WTC11 (cell line): Measurements from ENCODE around the gene DUSP6. TPM values are rescaled to one million over a fixed set of nuclear protein-coding genes. Genes with fewer than 3 reads are reported as not detected.

Experiments
- ATAC-seq: fragments of 200-7000 bp; cut with Tn5 transposase; 2 replicates; pipeline ENCODE4 v1.10.0; 2021; ENCODE audit warnings: mild to moderate bottlenecking, moderate library complexity
- CTCF ChIA-PET: fragments of 300-600 bp; sonication (Branson Sonifier 250); formaldehyde crosslinking; loops from one replicate; lab custom pipeline; 2021; ENCODE audit warnings: antibody characterized with exemption; lab: Charles Lee
- POLR2A ChIA-PET: fragments of 350-600 bp; sonication (Branson Sonifier 250); formaldehyde crosslinking; loops from one replicate; lab custom pipeline; 2021; ENCODE audit warnings: antibody characterized with exemption; lab: Charles Lee
- DNase-seq: peaks from one replicate; pipeline ENCODE4 v3.0.0; 2021; ENCODE audit warnings: low spot score
- H3K27ac Mint-ChIP-seq: 2 replicates; pipeline ENCODE4 v1.8.0; 2021; ENCODE audit warnings: mixed read lengths
- H3K27me3 Mint-ChIP-seq: 2 replicates; pipeline ENCODE4 v1.8.0; 2021; ENCODE audit warnings: low read depth, mild to moderate bottlenecking, moderate library complexity, mixed read lengths
- H3K36me3 Mint-ChIP-seq: 2 replicates; pipeline ENCODE4 v1.8.0; 2021; ENCODE audit warnings: mixed read lengths
- H3K4me1 Mint-ChIP-seq: 2 replicates; pipeline ENCODE4 v1.8.0; 2022; ENCODE audit warnings: mixed read lengths
- H3K4me3 Mint-ChIP-seq: 2 replicates; pipeline ENCODE4 v1.8.0; 2021; ENCODE audit warnings: mild to moderate bottlenecking, moderate library complexity, mixed read lengths
- H3K9me3 Mint-ChIP-seq: 2 replicates; pipeline ENCODE4 v1.8.0; 2021; ENCODE audit warnings: mixed read lengths
- EMX1 ChIP-seq: fragments of 250-450 bp; sonication (Bioruptor Pico); IDR thresholded peaks from 2 replicates; pipeline ENCODE4 v1.8.0; 2021; ENCODE audit warnings: mild to moderate bottlenecking
- ETV6 ChIP-seq: sonication (generic); formaldehyde crosslinking; IDR thresholded peaks from 2 replicates; pipeline ENCODE4 v1.8.1; 2022; ENCODE audit warnings: mild to moderate bottlenecking, missing genetic modification reagents
- HMGA2 ChIP-seq: fragments of 250-450 bp; sonication (Bioruptor Pico); IDR thresholded peaks from 2 replicates; pipeline ENCODE4 v1.4.0; 2021; ENCODE audit warnings: mild to moderate bottlenecking, moderate library complexity
- NFATC4 ChIP-seq: fragments of 250-450 bp; sonication (Bioruptor Pico); IDR thresholded peaks from 2 replicates; pipeline ENCODE4 v1.9.0; 2021; ENCODE audit warnings: mild to moderate bottlenecking
- NFE2L1 ChIP-seq: sonication (generic); formaldehyde crosslinking; IDR thresholded peaks from 2 replicates; pipeline ENCODE4 v1.8.1; 2023; ENCODE audit warnings: missing genetic modification reagents
- ZNF219 ChIP-seq: sonication (generic); formaldehyde crosslinking; IDR thresholded peaks from 2 replicates; pipeline ENCODE4 v1.8.0; 2023; ENCODE audit warnings: missing genetic modification reagents, mild to moderate bottlenecking, borderline replicate concordance
- ZNF416 ChIP-seq: fragments of 250-450 bp; sonication (Bioruptor Pico); IDR thresholded peaks from 2 replicates; pipeline ENCODE4 v1.9.0; 2021; ENCODE audit warnings: mild to moderate bottlenecking, inconsistent platforms
- ZNF671 ChIP-seq: fragments of 250-450 bp; sonication (Bioruptor Pico); IDR thresholded peaks from 2 replicates; pipeline ENCODE4 v1.8.0; 2021; ENCODE audit warnings: mild to moderate bottlenecking
- total RNA-seq: library from RNA; stranded (reverse); gene quantifications from 3 replicates; pipeline ENCODE4 v1.2.3, GENCODE V29; 2021
- TF ChIP-seq, protein P1 (sequence below): sonication (generic); formaldehyde crosslinking; IDR thresholded peaks from 2 replicates; pipeline ENCODE4 v1.8.0; 2022; ENCODE audit warnings: mild to moderate bottlenecking, missing genetic modification reagents
- TF ChIP-seq, protein P2 (sequence below): sonication (generic); formaldehyde crosslinking; IDR thresholded peaks from 2 replicates; pipeline ENCODE4 v1.8.0; 2022; ENCODE audit warnings: missing genetic modification reagents
- TF ChIP-seq, protein P3 (sequence below): fragments of 200-600 bp; IDR thresholded peaks from 2 replicates; pipeline ENCODE4 v1.8.0; 2022; ENCODE audit warnings: antibody characterized with exemption
- TF ChIP-seq, protein P4 (sequence below): fragments of 250-450 bp; sonication (Bioruptor Pico); IDR thresholded peaks from 2 replicates; pipeline ENCODE4 v1.8.0; 2021; ENCODE audit warnings: mild to moderate bottlenecking

The DUSP6 gene
- total RNA-seq, 1 experiment from 2014 or later, result 245 TPM

DNA sequence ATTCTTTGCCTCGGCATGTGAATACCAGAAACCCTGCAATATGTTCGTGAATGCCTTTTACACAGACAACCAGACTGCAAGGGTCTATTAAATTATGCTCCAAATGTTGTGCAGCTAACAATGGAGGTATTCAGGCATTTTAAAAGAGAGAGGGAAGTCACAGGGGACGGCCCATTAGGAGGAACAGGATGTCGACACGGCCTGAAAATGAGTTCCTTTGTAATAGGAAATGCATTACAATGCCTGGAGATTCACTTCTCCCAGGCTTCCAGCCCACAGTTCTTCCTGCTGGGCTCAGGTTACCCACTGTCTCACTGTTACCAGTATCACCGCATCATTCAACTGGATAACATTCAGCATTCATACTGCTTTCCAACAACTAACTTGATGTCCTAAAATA lies 2.5 kb downstream of the DUSP6 start (continued):
- TF ChIP-seq, protein P1, sequence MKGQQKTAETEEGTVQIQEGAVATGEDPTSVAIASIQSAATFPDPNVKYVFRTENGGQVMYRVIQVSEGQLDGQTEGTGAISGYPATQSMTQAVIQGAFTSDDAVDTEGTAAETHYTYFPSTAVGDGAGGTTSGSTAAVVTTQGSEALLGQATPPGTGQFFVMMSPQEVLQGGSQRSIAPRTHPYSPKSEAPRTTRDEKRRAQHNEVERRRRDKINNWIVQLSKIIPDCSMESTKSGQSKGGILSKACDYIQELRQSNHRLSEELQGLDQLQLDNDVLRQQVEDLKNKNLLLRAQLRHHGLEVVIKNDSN (CRISPR knock-in tag), result no peak

DNA sequence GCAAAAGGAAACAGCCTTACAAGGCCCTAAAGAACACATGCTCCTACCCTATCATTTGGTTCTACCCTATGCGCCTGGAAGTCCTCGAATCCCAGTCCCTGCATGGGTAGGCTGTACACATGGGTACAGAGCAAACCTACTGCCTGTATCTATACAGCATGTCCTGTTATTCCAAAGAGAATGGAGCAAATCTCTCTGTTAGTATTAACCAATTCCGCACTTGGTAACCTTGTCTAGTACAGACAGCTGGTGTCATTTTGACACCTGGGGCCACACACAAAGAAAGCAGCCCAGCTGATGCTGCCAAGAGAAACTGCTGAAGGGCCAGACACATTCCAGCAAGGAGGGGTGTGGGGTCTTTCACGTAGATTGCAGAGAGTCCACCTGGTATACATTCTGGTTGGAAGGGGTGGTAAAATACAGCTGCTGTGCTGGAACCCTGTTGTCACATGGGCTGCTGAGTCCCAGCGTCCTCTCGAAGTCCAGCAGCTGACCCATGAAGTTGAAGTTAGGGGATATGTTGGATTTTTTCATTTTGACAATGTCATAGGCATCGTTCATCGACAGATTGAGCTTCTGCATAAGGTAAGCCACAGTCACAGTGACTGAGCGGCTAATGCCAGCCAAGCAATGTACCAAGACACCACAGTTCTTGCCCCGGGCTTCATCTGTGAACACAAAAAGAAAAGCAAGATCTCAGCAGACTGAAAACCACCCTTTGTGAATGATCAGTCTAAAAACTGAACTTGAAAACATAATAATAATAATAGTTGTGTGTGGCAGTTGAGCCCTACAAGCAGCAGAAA lies 3.2 kb downstream of the DUSP6 start:
- Mint-ChIP-seq H3K27ac (peak overlapping the region; percentile 98), H3K4me1 (peaks cover 53% of the 10 kb centered on the region), H3K9me3 (no peaks in the 10 kb centered on the region), H3K27me3 (peaks cover 9% of the 10 kb centered on the region), H3K36me3 (peaks cover 44% of the 10 kb centered on the region), H3K4me3 (peak overlapping the region; percentile 97)
- TF ChIP-seq, protein P2, sequence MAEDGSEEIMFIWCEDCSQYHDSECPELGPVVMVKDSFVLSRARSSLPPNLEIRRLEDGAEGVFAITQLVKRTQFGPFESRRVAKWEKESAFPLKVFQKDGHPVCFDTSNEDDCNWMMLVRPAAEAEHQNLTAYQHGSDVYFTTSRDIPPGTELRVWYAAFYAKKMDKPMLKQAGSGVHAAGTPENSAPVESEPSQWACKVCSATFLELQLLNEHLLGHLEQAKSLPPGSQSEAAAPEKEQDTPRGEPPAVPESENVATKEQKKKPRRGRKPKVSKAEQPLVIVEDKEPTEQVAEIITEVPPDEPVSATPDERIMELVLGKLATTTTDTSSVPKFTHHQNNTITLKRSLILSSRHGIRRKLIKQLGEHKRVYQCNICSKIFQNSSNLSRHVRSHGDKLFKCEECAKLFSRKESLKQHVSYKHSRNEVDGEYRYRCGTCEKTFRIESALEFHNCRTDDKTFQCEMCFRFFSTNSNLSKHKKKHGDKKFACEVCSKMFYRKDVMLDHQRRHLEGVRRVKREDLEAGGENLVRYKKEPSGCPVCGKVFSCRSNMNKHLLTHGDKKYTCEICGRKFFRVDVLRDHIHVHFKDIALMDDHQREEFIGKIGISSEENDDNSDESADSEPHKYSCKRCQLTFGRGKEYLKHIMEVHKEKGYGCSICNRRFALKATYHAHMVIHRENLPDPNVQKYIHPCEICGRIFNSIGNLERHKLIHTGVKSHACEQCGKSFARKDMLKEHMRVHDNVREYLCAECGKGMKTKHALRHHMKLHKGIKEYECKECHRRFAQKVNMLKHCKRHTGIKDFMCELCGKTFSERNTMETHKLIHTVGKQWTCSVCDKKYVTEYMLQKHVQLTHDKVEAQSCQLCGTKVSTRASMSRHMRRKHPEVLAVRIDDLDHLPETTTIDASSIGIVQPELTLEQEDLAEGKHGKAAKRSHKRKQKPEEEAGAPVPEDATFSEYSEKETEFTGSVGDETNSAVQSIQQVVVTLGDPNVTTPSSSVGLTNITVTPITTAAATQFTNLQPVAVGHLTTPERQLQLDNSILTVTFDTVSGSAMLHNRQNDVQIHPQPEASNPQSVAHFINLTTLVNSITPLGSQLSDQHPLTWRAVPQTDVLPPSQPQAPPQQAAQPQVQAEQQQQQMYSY (CRISPR knock-in tag), result no peak
- TF ChIP-seq ZNF416 (no peak), ZNF219 (CRISPR knock-in tag) (no peak), HMGA2 (CRISPR knock-in tag) (no peak)
- TF ChIP-seq, protein P3, sequence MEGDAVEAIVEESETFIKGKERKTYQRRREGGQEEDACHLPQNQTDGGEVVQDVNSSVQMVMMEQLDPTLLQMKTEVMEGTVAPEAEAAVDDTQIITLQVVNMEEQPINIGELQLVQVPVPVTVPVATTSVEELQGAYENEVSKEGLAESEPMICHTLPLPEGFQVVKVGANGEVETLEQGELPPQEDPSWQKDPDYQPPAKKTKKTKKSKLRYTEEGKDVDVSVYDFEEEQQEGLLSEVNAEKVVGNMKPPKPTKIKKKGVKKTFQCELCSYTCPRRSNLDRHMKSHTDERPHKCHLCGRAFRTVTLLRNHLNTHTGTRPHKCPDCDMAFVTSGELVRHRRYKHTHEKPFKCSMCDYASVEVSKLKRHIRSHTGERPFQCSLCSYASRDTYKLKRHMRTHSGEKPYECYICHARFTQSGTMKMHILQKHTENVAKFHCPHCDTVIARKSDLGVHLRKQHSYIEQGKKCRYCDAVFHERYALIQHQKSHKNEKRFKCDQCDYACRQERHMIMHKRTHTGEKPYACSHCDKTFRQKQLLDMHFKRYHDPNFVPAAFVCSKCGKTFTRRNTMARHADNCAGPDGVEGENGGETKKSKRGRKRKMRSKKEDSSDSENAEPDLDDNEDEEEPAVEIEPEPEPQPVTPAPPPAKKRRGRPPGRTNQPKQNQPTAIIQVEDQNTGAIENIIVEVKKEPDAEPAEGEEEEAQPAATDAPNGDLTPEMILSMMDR, result no peak
- CTCF ChIA-PET, result interaction anchor here (1.3 kb wide), 1 partner anchor 330 kb away, joined by 3 read pairs; no protein-coding TSS in a partner anchor
- no peak for DNase-seq
- ATAC-seq, result no peak
- POLR2A ChIA-PET, result no interaction called here

DNA sequence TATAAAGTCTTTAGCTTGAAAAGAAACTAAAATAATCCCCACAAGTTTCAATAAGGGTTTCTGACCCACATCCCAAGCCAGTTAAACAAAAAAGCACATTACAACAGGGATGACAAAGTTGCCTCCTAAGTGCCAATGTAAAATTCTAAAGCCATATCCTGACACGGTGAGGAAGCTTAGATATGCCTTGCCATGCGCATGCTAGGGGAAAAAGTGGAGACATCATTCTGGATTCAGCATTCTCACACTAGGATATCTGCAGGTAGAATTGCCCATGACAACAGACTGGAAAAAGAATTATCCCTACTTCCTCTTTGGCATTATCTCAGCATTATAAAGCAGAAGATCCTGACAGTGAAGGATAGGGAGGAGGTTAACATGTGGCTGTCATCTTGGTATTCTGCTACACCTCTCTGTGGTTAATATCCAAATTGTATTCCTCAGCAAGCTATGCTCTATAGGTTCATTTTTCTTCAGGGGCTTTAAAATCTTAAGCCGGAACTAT lies 4.9 kb downstream of the DUSP6 start:
- ATAC-seq (no peak), DNase-seq (no peak)
- Mint-ChIP-seq H3K4me1 (peaks cover 68% of the 10 kb centered on the region), H3K9me3 (no peaks in the 10 kb centered on the region), H3K4me3 (peak overlapping the region; percentile 97), H3K27ac (peak overlapping the region; percentile 81), H3K27me3 (peaks cover 8% of the 10 kb centered on the region), H3K36me3 (peaks cover 44% of the 10 kb centered on the region)
- TF ChIP-seq NFATC4 (CRISPR knock-in tag), result peak; percentile 74; the same call in 1 of the 2 replicates
- TF ChIP-seq NFE2L1 (CRISPR knock-in tag), result no peak
- TF ChIP-seq ZNF671 (CRISPR knock-in tag), result 0 out of 2 replicates have a peak, but pooled peaks have one; percentile 24
- TF ChIP-seq ZNF416, result 0 out of 2 replicates have a peak, but pooled peaks have one; percentile 19
- no peak; the same call in 1 of the 2 replicates for TF ChIP-seq EMX1 (CRISPR knock-in tag)
- TF ChIP-seq, protein P4, sequence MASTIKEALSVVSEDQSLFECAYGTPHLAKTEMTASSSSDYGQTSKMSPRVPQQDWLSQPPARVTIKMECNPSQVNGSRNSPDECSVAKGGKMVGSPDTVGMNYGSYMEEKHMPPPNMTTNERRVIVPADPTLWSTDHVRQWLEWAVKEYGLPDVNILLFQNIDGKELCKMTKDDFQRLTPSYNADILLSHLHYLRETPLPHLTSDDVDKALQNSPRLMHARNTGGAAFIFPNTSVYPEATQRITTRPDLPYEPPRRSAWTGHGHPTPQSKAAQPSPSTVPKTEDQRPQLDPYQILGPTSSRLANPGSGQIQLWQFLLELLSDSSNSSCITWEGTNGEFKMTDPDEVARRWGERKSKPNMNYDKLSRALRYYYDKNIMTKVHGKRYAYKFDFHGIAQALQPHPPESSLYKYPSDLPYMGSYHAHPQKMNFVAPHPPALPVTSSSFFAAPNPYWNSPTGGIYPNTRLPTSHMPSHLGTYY (CRISPR knock-in tag), result peak; percentile 70; the same call in 1 of the 2 replicates
- peak; percentile 63; the same call in 1 of the 2 replicates for TF ChIP-seq ETV6
- ChIA-PET CTCF (interaction anchor here (2.1 to 2.3 kb wide), 2 partner anchors 112 to 330 kb away, joined by 6 to 13 read pairs; no protein-coding TSS in a partner anchor), POLR2A (interaction anchor here (1.0 to 3.5 kb wide), 4 partner anchors 10 to 178 kb away, joined by 3 to 19 read pairs (median 5); partner anchors contain the start of gene GALNT4)
